Measurements from ENCODE around the gene REX1BD. TPM values are rescaled to one million over a fixed set of nuclear protein-coding genes. Genes with fewer than 3 reads are reported as not detected.
"Not testable (repeated sequence)": the region's sequence is repeated elsewhere in the genome, so short reads cannot be mapped to it uniquely, and the experiment has no call there.

Gene REX1BD
- 79.3 TPM for total RNA-seq
- long read RNA-seq, transcript REX1BD-201 (5 exons, 839 nt): major isoform, 25 of 89 reads
- long read RNA-seq, transcript REX1BD-202 (5 exons, 702 nt): minor isoform, 11 of 89 reads
- long read RNA-seq, transcript REX1BD-205 (4 exons, 1,081 nt): minor isoform, 8 of 89 reads
- long read RNA-seq, partial matches to known transcripts: 34 of 89 reads
- long read RNA-seq, other reads (novel, unspliced or antisense): 4 of 89 reads

GRCh38 chr19:18588611-18589379 is at the start of gene REX1BD:
REX1BD (plus strand) TSS chr19:18588798; CDS start chr19:18588802, 4 bp downstream.
- peak; percentile 95 for DNase-seq (ENCODE audit: missing footprints)
- peak; percentile 93 for ATAC-seq
- intact Hi-C loops (cut with DNase I): no loop called here

- no peak for DNase-seq (ENCODE audit: missing footprints)
- no peak for ATAC-seq
- intact Hi-C loops (cut with DNase I): no loop called here
Measured at GRCh38 chr19:18539372-18539771, 49.2 kb upstream of the REX1BD start.

DNA sequence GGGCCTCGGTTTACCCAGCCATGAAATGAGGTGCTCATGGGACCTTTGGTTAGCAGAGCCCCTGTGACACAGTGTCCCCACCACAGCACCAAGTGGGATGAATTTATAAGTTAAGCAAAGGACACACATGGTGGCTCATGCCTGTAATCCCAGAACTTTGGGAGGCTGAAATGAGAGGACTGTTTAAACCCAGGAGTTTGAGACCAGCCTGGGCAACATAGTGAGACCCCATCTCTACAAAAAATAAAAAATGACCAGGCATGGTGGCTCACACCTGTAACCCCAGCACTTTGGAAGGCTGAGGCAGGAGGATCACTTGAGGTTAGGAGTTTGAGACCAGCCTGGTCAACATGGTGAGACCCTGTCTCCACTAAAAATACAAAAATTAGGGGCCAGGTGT is 48.4 kb upstream of the REX1BD start:
- intact Hi-C loops (cut with DNase I); ATAC-seq; DNase-seq (ENCODE audit: missing footprints): not testable (repeated sequence)

- intact Hi-C loops (cut with DNase I): no loop called here
- no peak for ATAC-seq
- no peak for DNase-seq (ENCODE audit: missing footprints)
Measured at GRCh38 chr19:18541258-18541991, 47.2 kb upstream of the REX1BD start.

- intact Hi-C loops (cut with DNase I): no loop called here
Measured at GRCh38 chr19:18541992-18542940, 46.3 kb upstream of the REX1BD start.

DNA sequence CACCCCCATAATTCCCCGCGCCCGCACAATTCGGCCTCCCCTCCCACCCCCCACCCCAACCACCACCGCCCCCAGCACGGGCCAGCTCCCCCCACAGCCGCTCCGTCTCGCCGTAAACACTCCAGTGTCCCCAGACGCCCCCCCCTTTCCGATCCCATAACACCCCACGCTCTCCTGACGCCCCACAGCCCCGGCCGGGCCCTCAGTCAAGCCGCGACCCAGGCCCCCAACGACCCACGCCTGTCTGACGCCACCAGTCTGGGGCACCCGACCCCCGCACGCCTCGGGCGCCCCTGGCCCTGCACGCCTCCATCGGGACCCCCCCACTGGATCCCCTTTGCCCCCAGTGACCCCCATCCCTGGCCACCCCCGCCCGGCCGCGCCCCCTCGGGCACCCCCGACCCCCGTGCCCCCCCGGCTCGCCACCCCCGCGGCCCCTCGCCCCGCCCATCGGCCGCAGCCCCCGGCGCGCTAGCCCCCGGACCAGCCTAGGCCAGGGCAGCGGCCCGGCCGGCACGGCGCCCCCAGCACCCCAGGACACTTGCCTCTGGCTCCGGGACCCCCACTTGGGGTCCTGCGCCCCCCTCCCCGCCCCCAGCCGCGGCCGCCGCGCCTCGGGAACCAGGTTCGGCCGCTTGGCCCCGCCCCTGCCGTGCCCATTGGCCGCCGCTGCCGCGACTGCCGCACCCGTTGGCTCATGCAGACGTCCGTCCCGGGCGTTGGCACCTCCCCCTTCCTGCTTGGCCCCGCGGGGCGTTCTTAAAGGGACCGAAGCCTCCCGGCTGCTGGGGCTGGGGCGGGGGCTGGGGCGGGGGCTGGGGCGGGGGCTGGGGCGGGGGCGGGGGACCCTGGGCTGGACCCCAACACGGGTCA is 45.4 kb upstream of the REX1BD start, which contains the start of gene FKBP8:
TSS of gene FKBP8 (minus strand) at position 633 of the 873 bp plus-strand sequence. CDS start 1,603 bp downstream, outside the sequence.
- intact Hi-C loops (cut with DNase I): no loop called here
- DNase-seq (ENCODE audit: missing footprints): peak; percentile 97

More at GRCh38 chr19:18541992-18542940, 46.3 kb upstream of the REX1BD start:
- DNase-seq (ENCODE audit: missing footprints): no peak
- ATAC-seq: no peak

GRCh38 chr19:18543814-18544475 is 44.7 kb upstream of the REX1BD start:
- DNase-seq (ENCODE audit: missing footprints): no peak
- peak; percentile 45 for ATAC-seq
- intact Hi-C loops (cut with DNase I): no loop called here

More for the DNA sequence above, 45.4 kb upstream of the REX1BD start, which contains the start of gene FKBP8:
- peak; percentile 98 for ATAC-seq

DNA sequence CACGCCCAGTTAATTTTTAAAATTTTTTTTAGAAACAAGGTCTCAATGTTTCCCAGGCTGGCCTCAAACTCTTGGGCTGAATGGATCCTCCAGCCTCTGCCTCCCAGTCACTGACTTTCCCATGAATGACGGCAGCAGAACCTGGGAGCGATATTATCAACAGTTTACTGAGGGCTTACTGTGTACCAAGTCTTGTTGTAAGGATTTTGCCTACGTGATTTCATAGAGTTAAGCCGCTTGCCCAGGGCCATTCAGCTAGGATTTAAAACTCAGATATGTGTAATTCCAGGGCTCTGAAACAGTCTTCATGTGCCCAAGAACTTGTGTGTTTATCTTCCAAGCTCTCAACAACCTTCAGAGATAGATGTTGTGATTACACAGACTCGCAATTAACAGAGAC is 37.0 kb upstream of the REX1BD start:
- no peak for DNase-seq (ENCODE audit: missing footprints)
- ATAC-seq: no peak
- intact Hi-C loops (cut with DNase I): no loop called here

- ATAC-seq: peak; percentile 98
- DNase-seq (ENCODE audit: missing footprints): peak; percentile 99
- intact Hi-C loops (cut with DNase I): loop anchor here (5.0 kb wide), 1 partner anchor 35 kb away; the partner anchor contains the start of gene ELL
Measured at GRCh38 chr19:18557411-18558201, 31.0 kb upstream of the REX1BD start, which contains the start of gene KXD1. KXD1 (plus strand) TSS chr19:18557870; CDS start chr19:18562057, 4,187 bp downstream.

GRCh38 chr19:18558202-18558555 is 30.4 kb upstream of the REX1BD start:
- ATAC-seq (no peak), DNase-seq (ENCODE audit: missing footprints) (no peak)
- intact Hi-C loops (cut with DNase I): loop anchor here (5.0 kb wide), 1 partner anchor 36 kb away; the partner anchor contains the start of gene ELL

GRCh38 chr19:18558604-18559003 is 30.0 kb upstream of the REX1BD start:
- intact Hi-C loops (cut with DNase I): loop anchor here (5.0 kb wide), 1 partner anchor 36 kb away; the partner anchor contains the start of gene ELL
- DNase-seq (ENCODE audit: missing footprints) (no peak), ATAC-seq (no peak)

DNA sequence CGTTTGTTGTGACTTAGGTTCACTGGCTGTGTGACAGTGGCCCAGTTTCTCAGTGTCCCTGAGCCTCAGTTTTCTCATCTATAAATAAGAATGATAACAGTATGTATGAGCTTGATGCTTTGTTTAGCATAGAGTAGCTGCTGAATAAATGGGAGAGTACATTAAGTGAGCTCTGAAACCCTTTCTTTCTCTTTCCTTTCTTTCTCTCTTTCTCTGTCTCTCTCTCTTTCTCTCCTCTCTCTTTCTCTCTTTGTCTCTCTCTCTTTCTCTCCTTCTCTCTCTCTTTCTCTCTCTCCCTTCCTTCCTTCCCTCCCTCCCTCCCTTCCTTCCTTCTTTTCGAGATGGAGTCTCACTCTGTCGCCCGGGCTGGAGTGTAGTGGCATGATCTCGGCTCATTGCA is 28.9 kb upstream of the REX1BD start:
- DNase-seq (ENCODE audit: missing footprints): no peak
- no peak for ATAC-seq
- intact Hi-C loops (cut with DNase I): loop anchor here (5.0 kb wide), 1 partner anchor 37 kb away; the partner anchor contains the start of gene ELL

GRCh38 chr19:18562086-18562485 is 26.5 kb upstream of the REX1BD start:
- intact Hi-C loops (cut with DNase I): no loop called here
- peak; percentile 17 for ATAC-seq
- no peak for DNase-seq (ENCODE audit: missing footprints)

GRCh38 chr19:18566953-18567352 is 21.6 kb upstream of the REX1BD start:
- intact Hi-C loops (cut with DNase I): no loop called here
- no peak for DNase-seq (ENCODE audit: missing footprints)
- no peak for ATAC-seq

- intact Hi-C loops (cut with DNase I): no loop called here
- DNase-seq (ENCODE audit: missing footprints) (no peak), ATAC-seq (no peak)
Measured at GRCh38 chr19:18568367-18568766, 20.2 kb upstream of the REX1BD start.
